GM21529 (cell line): ENCODE data around the gene BABAM2.
"Not testable (repeated sequence)": the region's sequence is repeated elsewhere in the genome, so short reads cannot be mapped to it uniquely, and the experiment has no call there.

Source experiments
- ATAC-seq: cut with Tn5 transposase; IDR thresholded peaks from one replicate; pipeline ENCODE4 v1.9.1; 2021; ENCODE audit not compliant: unreplicated experiment

BABAM2 gene

DNA sequence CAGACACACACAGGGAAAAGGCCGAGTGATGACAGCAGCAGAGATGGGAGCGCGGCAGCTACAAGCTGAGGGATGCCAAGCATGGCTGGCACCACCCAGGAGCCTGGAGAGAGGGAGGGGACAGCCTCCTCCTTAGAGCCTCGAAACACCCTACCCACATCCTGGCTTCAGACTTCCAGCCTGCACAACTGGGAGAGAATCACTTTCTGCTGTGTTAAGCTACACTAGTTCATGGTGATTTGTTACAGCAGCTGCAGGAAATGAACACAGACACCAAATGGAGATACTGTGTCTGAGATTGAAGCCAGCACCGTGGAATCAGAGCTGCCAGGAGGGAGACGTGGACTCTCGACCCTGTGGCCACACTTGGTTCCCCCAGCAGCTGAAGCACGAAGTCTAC is 474.6 kb downstream of the BABAM2 start:
- no peak for ATAC-seq

DNA sequence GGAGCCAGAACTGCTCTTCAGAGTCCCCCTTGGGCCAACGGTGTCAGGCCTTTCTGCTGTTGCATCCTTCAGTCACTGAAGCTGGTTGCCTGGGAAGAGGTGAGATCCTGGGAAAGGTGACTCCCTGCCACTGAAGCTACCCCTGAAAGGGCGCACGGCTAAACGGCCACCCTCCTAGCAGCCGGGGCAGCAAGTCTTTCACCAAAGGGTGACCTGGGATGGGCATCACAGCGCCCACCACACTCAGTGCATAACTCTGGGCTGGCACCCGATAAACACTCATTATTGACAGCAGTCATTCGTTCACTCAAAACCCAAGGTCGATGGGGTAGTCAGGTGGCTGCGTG is 475.6 kb downstream of the BABAM2 start:
- ATAC-seq: no peak

DNA sequence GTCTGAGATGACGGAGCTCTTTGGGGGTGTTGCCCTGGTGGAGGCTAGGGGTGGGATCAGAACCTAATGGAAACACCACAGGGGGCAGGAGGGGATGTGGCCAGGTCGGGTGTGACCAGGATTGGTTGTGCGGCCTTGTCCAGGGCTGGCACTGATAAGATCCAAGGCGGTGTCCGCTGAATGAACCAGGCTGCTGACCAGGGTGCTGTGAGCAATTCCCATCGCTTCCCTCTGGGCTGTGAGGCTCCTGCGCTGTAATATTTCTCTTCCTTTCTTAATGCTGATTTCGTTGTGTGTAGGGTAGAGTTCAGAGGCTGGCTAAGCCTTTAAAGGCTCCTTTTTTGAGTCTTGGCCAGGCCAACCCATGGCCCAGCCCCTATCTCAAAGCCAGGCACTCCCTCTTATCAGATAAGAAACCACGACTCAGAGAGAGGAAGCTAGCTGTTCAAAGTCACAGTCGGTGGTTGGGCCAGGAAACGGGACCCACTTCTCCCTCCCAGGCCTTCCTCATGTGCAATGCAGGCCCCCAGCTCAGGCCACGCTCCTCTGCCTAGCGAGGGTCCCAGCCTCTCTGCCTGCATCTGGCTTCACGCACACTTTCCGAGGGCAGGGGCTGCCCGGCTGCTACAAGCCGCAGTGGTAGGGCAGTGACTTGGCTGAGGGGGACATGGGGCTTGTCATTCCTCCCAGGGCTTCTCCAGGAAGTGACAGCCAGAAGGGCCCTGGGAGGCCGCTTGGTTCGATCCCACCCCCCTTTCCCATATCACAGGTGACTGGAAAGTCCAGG is 476.2 kb downstream of the BABAM2 start:
- ATAC-seq: no peak

DNA sequence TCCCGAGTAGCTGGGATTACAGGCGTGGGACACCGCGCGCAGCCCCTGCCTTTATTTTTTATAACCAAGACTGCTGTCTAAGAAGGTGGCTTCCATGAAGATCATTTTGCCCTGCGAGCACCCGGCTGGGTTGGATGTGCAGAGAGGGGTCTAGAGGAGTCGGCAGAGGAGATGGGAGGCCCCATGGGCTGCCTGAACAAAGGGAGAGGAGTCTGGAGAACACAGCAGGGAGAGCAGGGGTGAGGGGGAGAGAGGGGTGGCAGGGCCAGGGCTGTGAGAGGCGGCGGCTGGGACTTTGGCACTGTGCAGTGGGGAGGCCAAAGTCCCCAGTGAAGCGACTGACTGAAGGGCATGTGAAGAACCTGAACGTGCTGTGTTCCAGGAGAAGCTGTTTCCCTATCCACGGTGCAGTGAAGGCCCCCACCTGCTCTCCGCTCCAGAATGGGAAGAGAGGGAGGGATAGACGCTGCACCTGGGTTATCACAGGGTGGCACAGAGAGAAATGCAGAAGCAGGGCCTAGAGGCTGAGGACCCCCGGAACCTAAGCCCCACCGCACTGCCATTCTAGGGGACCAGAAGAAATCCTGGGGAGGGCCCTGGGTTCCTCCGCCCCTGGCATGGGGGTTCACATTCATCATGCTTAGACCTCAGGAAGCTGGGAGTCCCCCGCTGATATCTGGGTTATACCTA is 477.3 kb downstream of the BABAM2 start:
- no peak for ATAC-seq

DNA sequence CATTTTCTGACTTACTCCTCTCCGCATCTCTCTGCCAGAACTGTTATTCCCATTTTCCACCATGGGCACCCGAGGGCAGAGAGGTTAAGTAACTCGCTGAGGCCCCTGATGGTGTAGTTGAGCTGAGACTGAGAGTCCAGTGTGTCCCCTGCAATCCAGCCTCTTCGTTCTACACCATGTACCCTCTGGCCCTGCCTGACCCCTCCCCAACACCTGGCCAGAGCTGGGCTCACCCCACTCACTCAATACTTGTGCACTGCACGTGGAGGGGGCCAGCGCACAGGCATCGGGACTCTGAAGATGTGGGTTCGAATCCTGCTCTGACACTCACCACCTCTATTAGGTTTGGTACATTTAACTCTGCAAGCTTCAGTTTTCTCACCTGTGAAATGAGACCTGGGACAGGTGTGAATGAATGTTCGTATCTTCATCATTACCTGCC is 477.8 kb downstream of the BABAM2 start:
- ATAC-seq: no peak

DNA sequence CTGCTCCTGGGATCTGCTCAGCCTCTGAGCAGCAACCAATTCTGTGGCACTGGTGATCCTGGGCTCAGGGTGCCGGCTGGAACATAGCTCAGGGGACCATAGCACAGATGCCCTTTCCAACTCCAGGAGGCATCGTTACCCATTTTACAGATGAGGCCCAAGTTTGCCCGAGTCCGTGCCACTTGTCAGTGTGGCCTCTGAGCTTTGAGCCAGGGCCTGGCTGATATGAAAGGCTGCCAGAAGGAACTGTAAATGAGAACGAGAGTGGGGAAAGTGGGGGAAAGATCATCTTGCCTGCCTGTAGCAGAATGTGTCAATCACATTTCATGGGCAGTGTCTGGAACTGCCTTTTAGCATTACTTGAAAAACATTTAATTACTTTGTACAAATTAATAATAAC is 478.8 kb downstream of the BABAM2 start:
- ATAC-seq: no peak

DNA sequence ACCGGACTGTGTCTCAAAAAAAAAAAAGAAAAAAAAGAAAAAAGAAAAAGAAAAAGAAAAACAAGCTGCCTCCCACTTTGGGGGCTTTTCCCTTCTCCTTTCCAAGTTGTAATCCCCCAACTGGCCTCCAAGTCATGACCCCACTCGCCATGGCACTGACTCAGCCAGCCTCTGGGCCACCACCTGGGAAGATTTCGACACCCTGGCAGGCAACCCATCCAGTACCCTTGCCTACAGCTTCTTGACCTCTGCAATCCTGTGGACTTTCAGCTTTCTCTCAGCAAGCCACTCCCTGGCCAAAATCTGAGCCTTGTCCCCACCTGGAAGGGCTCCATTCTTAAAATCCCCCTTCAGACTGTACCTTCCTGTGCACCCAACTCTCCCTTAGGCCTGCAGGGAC is 479.8 kb downstream of the BABAM2 start:
- no peak for ATAC-seq

DNA sequence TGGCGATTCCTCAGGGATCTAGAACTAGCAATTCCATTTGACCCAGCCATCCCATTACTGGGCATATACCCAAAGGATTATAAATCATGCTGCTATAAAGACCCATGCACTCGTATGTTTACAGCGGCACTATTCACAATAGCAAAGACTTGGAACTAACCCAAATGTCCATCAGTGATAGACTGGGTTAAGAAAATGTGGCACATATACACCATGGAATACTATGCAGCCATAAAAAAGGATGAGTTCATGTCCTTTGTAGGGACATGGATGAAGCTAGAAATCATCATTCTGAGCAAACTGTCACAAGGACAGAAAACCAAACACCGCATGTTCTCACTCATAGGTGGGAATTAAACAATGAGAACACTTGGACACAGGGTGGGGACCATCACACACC is 481.2 kb downstream of the BABAM2 start:
- ATAC-seq: not testable (repeated sequence)

DNA sequence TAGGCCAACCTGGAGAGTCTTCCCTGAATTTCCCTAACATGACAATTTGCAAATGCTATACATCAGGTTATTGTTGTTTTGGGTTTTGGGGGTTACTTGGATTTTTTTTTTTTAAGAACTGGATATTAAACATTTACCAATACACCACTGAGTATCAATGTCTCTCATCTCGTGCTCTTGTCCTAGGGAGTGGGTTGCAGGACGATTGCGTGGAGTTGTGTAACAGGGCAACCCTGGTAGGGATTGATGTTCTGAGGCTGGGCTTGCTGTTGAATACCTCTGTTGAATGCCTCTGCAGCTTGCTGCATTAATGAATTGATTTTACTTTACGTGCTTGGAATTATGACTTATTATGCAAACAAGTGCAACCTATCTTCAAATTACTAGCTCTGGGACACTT is 483.3 kb downstream of the BABAM2 start:
- no peak for ATAC-seq

DNA sequence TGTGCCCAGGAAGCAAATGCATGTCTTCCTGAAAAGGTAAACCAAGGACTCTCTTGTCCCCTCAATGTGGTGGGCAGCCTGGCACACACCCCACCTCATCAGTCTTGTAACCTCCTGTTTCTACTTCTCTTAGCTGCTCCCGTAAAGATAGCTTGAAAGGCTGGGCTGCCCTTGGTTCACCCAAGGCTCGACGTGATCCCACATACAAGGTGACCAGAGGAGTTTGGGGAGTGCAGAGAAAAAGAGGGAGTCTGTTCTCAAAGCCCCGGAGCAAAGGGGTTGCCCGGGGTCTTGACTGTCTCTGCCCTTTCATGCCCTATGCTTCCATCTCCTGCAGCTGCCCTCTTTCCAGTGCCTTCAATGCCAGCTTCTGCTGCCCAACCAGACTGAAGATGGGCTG is 483.8 kb downstream of the BABAM2 start:
- ATAC-seq: no peak

DNA sequence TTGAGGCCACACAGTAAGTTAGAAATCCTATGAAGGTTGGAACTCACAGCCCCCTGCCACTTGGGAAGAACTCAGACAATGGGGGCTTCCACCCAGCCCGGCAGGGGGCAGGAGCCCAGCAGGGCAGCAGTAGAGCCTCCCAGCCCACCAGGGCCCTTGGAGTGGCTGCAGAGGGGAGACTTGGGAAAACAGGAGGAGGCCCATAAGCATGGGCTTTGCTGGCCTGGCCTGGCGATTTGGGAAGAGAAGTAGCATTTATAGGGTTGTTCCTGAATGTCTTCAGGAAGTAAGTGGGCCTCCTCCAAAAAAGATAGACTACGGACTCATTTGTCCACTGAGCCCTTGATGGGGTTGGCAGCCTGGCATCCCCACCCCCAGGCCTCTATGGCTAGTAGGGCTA is 484.7 kb downstream of the BABAM2 start:
- ATAC-seq: no peak

DNA sequence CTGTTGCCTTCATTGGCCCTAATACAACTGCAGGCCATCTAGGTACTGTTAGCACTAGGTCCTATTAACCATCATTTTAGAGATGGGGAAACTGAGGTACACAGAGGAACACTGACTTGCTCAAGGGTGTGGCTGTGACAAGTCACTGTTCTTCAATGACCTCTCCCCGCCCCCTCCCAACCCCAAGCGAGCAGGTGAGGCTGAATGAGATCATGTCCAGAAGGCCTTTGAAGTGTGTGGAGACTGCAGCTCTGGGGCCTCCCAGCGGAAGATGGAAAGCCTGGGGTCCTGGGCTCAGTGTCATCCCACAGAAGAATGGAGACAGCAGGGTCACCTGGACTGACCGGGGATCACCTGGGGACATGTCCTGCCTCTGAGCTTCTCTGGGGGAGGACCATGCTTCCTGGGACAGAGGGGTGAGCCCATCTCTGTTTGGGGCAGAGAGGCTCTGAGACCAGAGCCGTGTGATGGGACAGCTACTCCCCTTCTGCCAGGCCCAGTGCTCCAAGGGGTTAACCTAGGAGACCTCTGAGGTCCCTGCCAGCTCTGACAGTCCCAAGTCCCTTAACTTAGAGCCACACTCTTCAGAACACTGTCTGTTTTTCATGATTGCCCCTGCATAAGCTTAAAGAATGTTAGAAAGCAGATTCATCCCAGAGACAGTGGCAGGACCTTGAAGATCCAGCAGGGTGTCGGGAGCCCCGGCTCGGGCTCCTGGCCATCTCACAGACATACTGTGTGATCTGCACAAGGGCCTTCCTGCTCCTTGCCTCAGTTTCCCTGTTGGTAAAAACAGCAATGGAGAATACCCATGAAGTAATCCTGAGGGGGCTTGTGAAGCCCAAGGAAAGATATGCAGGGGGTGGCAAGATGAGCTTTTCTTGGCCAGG is 485.5 kb downstream of the BABAM2 start:
- no peak for ATAC-seq

DNA sequence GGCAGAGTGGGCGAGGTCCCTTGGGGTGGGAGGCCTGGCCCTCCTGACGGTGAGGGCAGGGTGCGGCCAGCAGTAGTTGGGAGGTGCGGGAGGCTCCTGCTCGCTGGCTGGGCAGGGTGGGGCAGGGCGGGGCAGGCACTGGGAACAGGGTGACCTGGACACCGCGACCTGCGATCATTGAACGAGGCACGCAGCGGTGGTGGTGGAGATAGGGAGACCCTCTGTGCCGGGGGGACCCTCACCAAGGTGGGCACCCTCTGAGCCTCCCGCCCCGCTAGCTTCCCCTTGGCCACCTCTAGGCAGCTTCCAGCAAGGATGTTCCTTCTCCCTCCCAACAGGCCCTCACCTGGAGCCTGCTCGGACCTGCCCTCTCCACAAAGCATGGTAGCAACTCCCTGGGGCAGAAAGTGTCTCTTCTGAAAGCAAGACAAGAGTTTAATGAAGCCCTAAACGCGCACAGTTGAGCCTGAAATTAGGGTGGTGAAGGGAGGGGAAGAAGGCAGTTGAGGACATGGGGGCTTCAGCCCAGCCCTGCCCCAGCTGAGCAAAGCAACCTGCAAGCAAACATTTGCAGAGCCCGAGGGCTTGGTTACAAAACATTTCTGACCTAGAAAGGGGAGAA is 486.8 kb downstream of the BABAM2 start:
- ATAC-seq: no peak

DNA sequence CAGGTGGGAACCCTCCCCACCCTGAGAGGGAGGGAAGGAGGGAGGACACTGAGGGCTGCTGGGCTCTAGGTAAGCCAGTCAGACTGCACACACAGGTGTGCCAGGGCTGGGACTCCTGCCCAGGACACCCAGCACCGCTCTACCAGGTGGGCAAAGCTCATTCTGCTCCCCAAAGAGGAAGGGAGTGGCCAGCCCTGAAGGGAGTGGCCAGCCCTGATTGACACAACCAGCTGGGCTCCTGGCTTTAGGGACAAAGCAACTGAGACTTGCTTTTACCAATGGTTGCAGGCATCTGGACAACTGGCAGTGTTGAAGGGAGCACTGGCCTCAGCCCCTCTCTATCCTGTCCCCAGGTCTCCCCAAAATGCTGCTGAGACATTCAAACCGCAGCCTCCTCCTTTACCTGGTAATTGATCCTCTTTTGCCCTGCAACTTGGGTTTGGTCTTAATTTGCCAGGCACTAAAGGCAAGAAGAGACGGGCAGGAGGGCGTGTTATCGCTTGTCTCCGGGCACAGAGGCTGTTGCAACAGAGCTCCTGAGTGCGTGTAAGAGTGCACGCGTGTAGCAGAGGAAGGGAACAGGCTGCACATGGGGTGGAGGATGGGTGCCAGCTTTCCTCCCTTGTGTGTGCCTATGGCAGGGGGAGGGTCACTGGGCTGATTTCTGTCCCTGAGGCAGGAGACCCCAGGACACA is 487.6 kb downstream of the BABAM2 start:
- no peak for ATAC-seq

DNA sequence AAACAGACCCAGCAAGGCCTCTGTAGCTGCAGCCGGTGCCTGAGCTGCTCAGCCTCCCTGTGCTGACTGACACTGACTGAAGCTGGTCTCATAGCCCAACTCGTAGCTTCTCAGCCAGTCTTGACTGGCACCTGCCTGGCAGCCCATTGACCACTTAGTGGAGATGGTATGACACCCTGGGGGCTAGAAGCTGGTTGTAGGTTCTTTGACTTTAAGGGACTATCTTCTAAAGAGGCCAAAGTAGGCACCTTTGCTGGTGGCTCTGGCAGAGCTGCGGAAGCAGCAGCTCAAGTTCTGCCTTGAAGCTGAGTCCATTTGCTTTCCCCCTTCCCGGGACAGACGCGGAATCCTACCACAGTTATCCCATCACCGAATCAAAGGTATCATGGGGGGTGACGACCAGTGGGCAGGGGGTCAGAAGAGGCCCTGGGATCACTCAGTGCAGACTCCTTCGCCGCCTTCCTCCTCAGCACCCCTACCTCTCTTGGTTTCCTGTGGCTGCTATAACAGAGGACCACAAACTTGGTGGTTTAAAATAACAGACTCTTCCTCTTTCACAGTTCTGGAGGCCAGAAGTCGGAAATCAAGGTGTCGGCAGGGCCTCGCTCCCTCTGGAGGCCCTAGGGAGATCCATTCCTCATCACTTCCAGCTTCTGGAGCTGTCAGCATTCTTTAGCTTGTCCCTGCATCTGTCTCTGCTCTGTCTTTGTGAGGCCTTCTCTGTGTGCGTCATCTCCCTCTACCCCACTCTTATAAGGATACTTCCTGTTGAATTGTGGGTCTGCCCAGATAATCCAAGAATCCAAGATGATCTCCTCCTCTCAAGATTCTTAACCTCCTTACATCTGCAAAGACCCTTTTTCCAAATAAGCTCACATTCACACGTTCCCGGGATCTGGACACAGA is 488.4 kb downstream of the BABAM2 start:
- no peak for ATAC-seq

DNA sequence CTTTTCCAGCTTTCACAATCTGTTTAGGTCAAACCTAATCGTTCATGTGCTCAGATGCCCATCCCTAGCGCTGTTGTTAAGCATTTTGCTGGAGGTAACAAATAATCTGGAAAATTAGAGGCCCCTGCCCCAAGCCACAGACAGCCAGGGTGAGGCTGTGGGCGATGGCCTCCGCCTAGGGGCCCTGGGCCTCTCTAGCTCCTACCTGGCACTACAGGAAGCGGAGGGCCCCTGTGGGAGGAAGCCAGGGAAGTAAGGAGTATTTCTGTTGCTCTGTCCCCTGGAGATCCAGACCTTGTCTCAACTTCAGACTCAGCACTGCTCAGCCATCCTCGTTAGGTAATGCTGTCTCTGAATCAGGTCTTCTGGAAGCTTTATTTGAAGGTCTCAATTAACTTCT is 489.7 kb downstream of the BABAM2 start:
- no peak for ATAC-seq

DNA sequence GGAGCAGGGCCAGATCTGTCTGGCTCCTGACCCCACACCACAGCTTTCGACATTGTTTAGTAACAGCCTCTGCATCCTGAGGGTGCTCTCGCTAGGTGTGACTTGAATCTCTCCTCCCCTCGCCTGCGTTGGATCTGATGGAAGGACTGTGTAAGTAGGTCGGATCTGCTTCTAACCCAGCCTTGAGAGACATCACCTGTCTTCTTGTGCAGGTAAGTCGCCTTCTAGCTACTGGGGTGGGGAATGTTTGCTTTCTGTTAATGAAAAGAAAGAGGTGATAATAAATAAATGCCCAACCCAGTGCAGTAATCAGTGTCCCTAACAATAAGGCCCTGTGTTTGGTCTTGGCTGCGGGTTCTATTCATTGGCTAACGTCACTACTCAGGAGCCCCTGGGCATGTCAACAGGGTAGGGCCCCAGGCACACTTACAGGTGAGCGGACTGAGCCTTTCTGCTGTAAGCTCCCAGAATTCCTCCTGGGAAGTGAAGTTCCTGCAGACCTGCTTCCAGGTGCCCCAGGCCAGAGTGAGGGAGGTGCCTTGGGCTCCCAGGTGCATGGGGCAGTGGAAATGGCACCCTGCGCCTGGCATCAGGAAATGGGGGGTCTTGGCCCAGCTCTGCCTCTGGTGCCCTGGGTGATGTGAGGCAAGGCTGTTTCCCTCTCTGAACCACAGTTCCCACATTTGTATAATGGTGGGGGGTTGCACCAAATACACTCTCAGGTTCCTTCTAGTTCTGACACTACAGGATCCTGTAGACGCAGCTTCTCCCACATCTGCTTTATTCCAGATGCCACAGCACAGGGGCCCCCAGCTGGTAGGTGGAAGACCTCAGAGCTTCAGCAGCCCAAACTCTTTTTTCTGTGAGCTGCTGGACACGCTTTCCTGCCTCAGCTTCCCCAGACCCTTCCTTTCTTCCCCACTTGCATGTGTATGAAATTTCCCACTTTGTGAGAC is 491.0 kb downstream of the BABAM2 start:
- no peak for ATAC-seq

DNA sequence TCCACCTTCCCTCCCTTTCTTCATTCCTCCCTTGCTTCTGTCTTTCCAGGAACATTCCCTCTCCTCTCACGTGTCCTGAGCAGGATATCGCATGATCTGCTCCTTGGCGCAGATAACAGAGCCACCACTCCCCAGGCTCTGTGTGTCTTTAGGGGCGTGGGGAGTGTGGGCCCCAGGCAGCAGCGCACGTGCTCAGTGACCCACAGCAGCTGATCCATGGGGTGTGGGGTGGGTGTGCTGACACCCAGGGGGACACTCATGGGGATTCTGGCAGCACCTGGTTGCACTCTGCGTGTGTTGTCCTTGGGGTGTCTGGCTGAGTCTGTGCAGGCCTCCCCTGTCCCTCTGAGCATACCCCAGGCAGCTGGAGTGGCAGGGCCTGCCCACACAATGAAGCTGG is 492.2 kb downstream of the BABAM2 start:
- ATAC-seq: no peak
